GM18499 (cell line): Measurements from ENCODE around the gene RAB5IF.
"Not testable (repeated sequence)": the region's sequence is repeated elsewhere in the genome, so short reads cannot be mapped to it uniquely, and the experiment has no call there.

Source experiments
- ATAC-seq: cut with Tn5 transposase; IDR thresholded peaks from one replicate; pipeline ENCODE4 v1.9.1; 2021; ENCODE audit warnings: moderate number of reproducible peaks; ENCODE audit not compliant: insufficient read depth, unreplicated experiment

Gene RAB5IF

GRCh38 chr20:36585410-36586125 is 20.0 kb upstream of the RAB5IF start:
- no peak for ATAC-seq

GRCh38 chr20:36587388-36588070 is 18.1 kb upstream of the RAB5IF start:
- ATAC-seq: no peak

GRCh38 chr20:36591281-36591680 is 14.3 kb upstream of the RAB5IF start:
- no peak for ATAC-seq

- no peak for ATAC-seq
Observed at GRCh38 chr20:36591854-36592641, 13.5 kb upstream of the RAB5IF start.

- no peak for ATAC-seq
Observed at GRCh38 chr20:36593347-36593929, 12.1 kb upstream of the RAB5IF start.

- ATAC-seq: no peak
Observed at GRCh38 chr20:36599912-36600345, 5.7 kb upstream of the RAB5IF start.

GRCh38 chr20:36601540-36601939 is 4.0 kb upstream of the RAB5IF start:
- ATAC-seq: no peak

- ATAC-seq: peak; percentile 26
Observed at GRCh38 chr20:36604952-36605398, 604 bp upstream of the RAB5IF start.

- ATAC-seq: no peak
Observed at GRCh38 chr20:36606158-36607066, 833 bp downstream of the RAB5IF start.

GRCh38 chr20:36607586-36608387 is 2.2 kb downstream of the RAB5IF start:
- no peak for ATAC-seq

GRCh38 chr20:36608388-36608728 is 2.8 kb downstream of the RAB5IF start:
- not testable (repeated sequence) for ATAC-seq

GRCh38 chr20:36611625-36612024 is 6.0 kb downstream of the RAB5IF start:
- no peak for ATAC-seq

GRCh38 chr20:36613974-36614373 is 8.4 kb downstream of the RAB5IF start:
- no peak for ATAC-seq

GRCh38 chr20:36614781-36615557 is 9.4 kb downstream of the RAB5IF start:
- ATAC-seq: no peak

GRCh38 chr20:36620917-36621316 is 15.3 kb downstream of the RAB5IF start:
- ATAC-seq: no peak

- no peak for ATAC-seq
Observed at GRCh38 chr20:36623444-36623843, 17.9 kb downstream of the RAB5IF start.

- ATAC-seq: no peak
Observed at GRCh38 chr20:36624068-36624943, 18.7 kb downstream of the RAB5IF start.
